ENCODE data around the gene DUSP22. TPM values are rescaled to one million over a fixed set of nuclear protein-coding genes. Genes with fewer than 3 reads are reported as not detected.

The DUSP22 gene
- total and polyA plus RNA-seq, 2 of the 8 experiments (the other 6 are each of a cell fraction or from before 2014, with no cell fraction given) = 15.5 to 32.4 TPM

DNA sequence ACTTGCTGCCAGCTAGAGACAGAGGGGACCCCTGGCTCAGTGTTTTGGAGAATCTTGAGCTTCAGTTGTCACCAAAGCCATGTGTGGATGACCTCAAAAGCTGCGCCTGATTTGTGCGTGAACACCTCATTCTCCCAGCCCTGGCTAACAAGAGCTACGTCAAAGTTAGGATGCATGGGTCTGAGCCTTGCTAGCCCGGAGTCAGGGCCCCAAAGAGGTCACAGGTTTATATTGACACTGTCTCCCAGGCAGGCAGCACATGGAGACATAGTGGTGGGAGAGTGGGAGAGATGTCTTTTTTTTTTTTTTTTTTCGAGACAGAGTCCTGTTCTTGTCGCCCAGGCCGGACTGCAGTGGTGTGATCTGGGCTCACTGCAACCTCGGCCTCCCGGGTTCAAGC, 36.1 kb upstream of the DUSP22 start:
- H3K4me3 ChIP-seq (ENCODE audit: extremely low read depth in 1 of 4, insufficient read depth in 2 of 4, low read depth in 3 of 4, low read length in 4 of 4) = no peak overlapping the region
- CTCF ChIA-PET (ENCODE audit: partially characterized antibody) = no interaction called here
- no peak overlapping the region for H3K27ac ChIP-seq (ENCODE audit: low read depth, low read length)
- FAIRE-seq (no peak), DNase-seq (ENCODE audit: low read depth in 1 of 2, low spot score in 2 of 2) (no peak)
- H3K23me2 ChIP-seq (ENCODE audit: low read depth, low read length) = no peaks in the 10 kb centered on the region
- no peak overlapping the region for H2AK5ac ChIP-seq (ENCODE audit: low read depth, low read length)
- H3K18ac ChIP-seq (ENCODE audit: extremely low read depth, low read length) = no peak overlapping the region
- H3K4ac ChIP-seq (replicated peaks; ENCODE audit: insufficient read length, low read depth, low read length) = no peak overlapping the region
- POLR2A ChIA-PET (ENCODE audit: partially characterized antibody) = no interaction called here
- H3K79me2 ChIP-seq (ENCODE audit: control insufficient read depth in 1 of 2, insufficient read depth in 2 of 2, low read length in 2 of 2) = no peaks in the 10 kb centered on the region
- no peak overlapping the region for H2BK120ac ChIP-seq (replicated peaks; ENCODE audit: low read depth, low read length)
- no peak for TF ChIP-seq CTBP2 (IDR thresholded peaks at IDR 0.05; ENCODE audit: borderline replicate concordance, insufficient read depth, insufficient read length, low read length)
- no peak overlapping the region for H2BK5ac ChIP-seq (ENCODE audit: low read depth, low read length)
- no peak overlapping the region for H3K23ac ChIP-seq (ENCODE audit: insufficient read length)
- H3K9ac ChIP-seq (replicated peaks in 1 of 4; ENCODE audit: extremely low read depth in 1 of 4, low read depth in 3 of 4, low read length in 3 of 4) = no peak overlapping the region
- peak overlapping the region; percentile 39; the same call in 1 of the 2 replicates for H2AFZ ChIP-seq (ENCODE audit: low read length)
- H4K8ac ChIP-seq (ENCODE audit: extremely low read depth, insufficient read depth, low read length) = no peak overlapping the region
- no peak overlapping the region for H3K4me2 ChIP-seq (ENCODE audit: insufficient read depth in 1 of 2, low read depth in 2 of 2, low read length in 2 of 2)
- no peak overlapping the region for H2BK12ac ChIP-seq (ENCODE audit: low read depth, low read length)
- no peaks in the 10 kb centered on the region for H3K4me1 ChIP-seq (replicated peaks in 1 of 4; ENCODE audit: control insufficient read depth in 3 of 4, insufficient read depth in 4 of 4, low read length in 3 of 4)
- H4K5ac ChIP-seq (ENCODE audit: insufficient read length, low read depth, low read length) = no peak overlapping the region
- peaks cover 17 to 20% of the 10 kb centered on the region in 2 experiments; a peak in 3 of 4 replicates for H3K9me3 ChIP-seq (ENCODE audit: insufficient read depth in 2 of 2, low read depth in 1 of 2, low read length in 1 of 2)
- no peak overlapping the region for H3K56ac ChIP-seq (replicated peaks; ENCODE audit: insufficient read length, low read depth, low read length)
- no peaks in the 10 kb centered on the region for H3K36me3 ChIP-seq (ENCODE audit: control insufficient read depth in 2 of 4, insufficient read depth in 4 of 4, low read length in 3 of 4)
- H4K20me1 ChIP-seq (replicated peaks in 1 of 2; ENCODE audit: control insufficient read depth in 1 of 2, insufficient read depth in 2 of 2, low read length in 2 of 2) = no peaks in the 10 kb centered on the region
- no peaks in the 10 kb centered on the region for H3K79me1 ChIP-seq (ENCODE audit: low read depth, low read length)
- no peak overlapping the region for H3K14ac ChIP-seq (ENCODE audit: insufficient read length)
- no peak overlapping the region for H4K91ac ChIP-seq (replicated peaks; ENCODE audit: insufficient read length, low read length)
- WGBS, 2 experiments (ENCODE audit: extremely low coverage in 1 of 2, insufficient coverage in 1 of 2, insufficient read length in 1 of 2, insufficient replicate concordance in 2 of 2, low coverage in 1 of 2, low lambda C conversion rate in 2 of 2, missing lambda C conversion rate in 1 of 2) = 91% methylated on average over 9 of the region's 9 CpGs; no CpG with 5 or more reads in 1 of the 2 experiments
- no peaks in the 10 kb centered on the region for H3K27me3 ChIP-seq (replicated peaks in 1 of 4; ENCODE audit: control insufficient read depth in 3 of 4, extremely low read depth in 1 of 4, insufficient read depth in 3 of 4, low read length in 3 of 4)
- no peak overlapping the region for H2BK20ac ChIP-seq (ENCODE audit: low read length)
- no peak overlapping the region for H2BK15ac ChIP-seq (ENCODE audit: low read length)
